Endothelial cell of umbilical vein (primary cell): ENCODE measurements around the gene GRAMD4.

Experiments used
- POLR2A ChIP-seq: IDR thresholded peaks from 2 replicates; pipeline ENCODE4 v1.6.1; 2012; ENCODE audit warnings: low read depth, mild to moderate bottlenecking, control low read depth, low read length
- POLR2AphosphoS5 ChIP-seq: IDR thresholded peaks from 2 replicates; pipeline ENCODE4 v1.6.1; 2012; ENCODE audit warnings: low read depth, mild to moderate bottlenecking, control low read depth, low read length, moderate library complexity; ENCODE audit not compliant: insufficient read depth
- TF ChIP-seq, protein P1 (sequence below), 2 donors: IDR thresholded peaks; 1 replicate in 1 of 2; 2 replicates in 1 of 2; pipeline ENCODE4 v1.5.1; 2011; ENCODE audit warnings: low read length in 2 of 2, mild to moderate bottlenecking in 2 of 2, moderate library complexity in 2 of 2, control low read depth in 1 of 2, inconsistent platforms in 1 of 2, low read depth in 1 of 2; ENCODE audit not compliant: insufficient read depth in 1 of 2; ENCODE audit errors: extremely low read depth in 1 of 2

- TF ChIP-seq, protein P1, sequence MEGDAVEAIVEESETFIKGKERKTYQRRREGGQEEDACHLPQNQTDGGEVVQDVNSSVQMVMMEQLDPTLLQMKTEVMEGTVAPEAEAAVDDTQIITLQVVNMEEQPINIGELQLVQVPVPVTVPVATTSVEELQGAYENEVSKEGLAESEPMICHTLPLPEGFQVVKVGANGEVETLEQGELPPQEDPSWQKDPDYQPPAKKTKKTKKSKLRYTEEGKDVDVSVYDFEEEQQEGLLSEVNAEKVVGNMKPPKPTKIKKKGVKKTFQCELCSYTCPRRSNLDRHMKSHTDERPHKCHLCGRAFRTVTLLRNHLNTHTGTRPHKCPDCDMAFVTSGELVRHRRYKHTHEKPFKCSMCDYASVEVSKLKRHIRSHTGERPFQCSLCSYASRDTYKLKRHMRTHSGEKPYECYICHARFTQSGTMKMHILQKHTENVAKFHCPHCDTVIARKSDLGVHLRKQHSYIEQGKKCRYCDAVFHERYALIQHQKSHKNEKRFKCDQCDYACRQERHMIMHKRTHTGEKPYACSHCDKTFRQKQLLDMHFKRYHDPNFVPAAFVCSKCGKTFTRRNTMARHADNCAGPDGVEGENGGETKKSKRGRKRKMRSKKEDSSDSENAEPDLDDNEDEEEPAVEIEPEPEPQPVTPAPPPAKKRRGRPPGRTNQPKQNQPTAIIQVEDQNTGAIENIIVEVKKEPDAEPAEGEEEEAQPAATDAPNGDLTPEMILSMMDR (IDR thresholded peaks at IDR 0.05; ENCODE audit: extremely low read depth in 1 of 2, insufficient read depth in 1 of 2, low read depth in 1 of 2, low read length in 2 of 2): no peak
- TF ChIP-seq POLR2A (no peak), POLR2AphosphoS5 (no peak)
Observed at GRCh38 chr22:46620588-46621242, 529 bp downstream of the GRAMD4 start.
